CD4-positive, alpha-beta T cell treated with Interferon gamma for 1 hour (primary cell): ENCODE results near the gene IQGAP1.
"Not testable (repeated sequence)": the region's sequence is repeated elsewhere in the genome, so short reads cannot be mapped to it uniquely, and the experiment has no call there.

ENCODE experiments used
- DNase-seq: peaks from one replicate; pipeline ENCODE4 v3.0.0-alpha.2; 2020

Gene IQGAP1

DNA sequence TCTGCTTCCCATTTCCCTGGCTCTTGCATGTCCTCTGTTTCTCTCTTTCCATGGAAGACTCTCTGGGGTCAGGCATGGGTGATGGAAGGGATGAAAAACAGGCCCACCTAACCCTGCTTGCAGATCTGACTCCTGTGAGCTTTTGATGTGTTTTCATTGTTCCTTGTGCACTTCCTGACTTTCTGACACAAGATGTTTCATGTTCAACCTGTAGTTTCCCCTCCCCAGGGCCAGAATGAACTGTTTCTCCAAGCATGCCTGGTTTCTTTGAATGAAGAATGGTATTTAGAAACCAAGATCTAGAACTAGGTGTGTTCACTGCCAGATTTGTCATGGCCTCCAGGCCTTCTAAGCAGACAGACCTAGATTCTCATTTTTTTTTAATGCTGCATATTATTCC is 105.6 kb downstream of the IQGAP1 start:
- no peak for DNase-seq

DNA sequence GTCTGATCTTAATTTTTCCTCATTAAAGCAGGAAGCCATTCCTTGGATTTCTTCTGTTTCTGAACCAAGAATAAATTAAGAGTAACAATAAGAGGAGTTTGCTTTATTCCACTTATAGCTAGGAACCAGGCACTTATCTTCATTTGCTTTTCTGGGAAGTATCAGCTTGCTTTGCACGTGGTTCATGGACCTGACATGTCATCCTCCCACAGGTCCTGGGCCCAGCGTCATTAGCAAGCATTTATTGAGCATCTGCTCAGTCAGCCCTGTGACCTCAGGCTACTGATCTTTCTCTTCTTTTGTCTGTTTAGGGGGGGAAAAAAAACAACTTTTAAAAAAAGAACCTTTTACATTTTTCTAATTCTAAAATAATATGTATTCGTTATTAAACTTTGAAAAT is 107.0 kb downstream of the IQGAP1 start:
- no peak for DNase-seq

DNA sequence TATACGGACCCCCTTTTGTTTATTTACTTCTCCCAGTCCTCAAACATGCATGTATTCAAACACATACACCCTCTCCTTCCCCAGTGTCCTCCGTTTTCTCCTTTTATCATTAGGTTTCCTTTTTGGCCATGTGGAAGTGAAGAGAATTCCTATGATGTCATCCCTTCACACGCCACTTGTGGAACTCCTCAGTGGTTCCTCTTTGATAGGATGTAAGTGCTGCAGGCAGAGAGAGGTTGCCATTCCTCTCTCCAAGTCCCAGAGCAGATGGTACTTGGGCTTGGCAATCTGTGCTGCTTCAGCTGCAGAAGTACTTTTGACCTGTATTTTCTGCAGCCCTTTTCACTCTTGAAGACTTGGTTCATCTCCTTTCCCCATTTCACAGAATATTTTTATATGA is 108.7 kb downstream of the IQGAP1 start:
- DNase-seq, result no peak

DNA sequence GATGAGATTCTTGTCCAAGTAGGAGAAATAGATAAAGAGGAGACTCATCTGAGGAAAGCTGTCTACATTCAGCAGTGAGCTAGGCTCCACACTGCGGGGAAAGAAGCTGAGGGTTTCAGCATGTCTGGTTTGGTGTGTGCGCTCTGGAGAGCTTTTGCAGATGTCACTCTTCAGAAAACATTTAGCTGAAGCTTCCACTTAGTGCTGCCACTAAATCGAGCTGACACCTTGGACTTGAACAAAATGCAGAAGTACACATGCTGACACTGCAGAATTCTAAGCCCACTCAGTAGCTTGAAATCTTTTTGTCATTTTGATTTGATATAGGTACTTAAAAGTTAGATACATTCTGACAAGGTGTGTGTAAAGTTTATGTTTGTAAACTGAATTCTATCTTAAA is 109.3 kb downstream of the IQGAP1 start:
- no peak for DNase-seq

DNA sequence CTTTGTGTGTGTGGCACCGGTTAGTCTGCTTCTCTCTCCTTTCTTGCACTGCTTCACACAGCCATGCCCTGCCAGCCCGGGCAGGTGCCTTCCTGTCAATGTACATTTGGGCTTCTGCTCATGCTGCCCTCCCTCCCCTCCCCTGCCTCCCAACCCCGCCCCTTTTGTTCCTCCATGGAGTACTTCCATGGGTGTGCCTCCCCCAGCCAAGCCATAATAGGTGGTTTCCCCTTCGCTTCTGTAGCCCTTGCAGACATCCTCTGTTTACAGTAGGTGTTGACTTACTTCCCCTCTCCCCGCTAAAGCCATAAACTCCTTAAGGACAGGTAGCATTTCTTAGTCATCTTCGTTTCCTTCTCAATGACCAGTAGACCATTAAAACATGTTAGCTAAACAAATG is 109.9 kb downstream of the IQGAP1 start:
- no peak for DNase-seq

DNA sequence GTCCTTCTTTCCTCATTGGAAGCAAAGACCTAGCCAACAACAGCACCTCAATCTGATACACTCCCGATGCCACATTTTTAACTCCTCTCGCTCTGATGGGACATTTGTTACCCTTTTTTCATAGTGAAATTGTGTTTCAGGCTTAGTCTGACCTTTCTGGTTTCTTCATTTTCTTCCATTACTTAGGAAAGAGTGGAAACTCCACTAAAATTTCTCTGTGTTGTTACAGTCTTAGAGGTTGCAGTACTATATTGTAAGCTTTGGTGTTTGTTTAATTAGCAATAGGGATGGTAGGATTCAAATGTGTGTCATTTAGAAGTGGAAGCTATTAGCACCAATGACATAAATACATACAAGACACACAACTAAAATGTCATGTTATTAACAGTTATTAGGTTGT is 112.1 kb downstream of the IQGAP1 start:
- no peak for DNase-seq

DNA sequence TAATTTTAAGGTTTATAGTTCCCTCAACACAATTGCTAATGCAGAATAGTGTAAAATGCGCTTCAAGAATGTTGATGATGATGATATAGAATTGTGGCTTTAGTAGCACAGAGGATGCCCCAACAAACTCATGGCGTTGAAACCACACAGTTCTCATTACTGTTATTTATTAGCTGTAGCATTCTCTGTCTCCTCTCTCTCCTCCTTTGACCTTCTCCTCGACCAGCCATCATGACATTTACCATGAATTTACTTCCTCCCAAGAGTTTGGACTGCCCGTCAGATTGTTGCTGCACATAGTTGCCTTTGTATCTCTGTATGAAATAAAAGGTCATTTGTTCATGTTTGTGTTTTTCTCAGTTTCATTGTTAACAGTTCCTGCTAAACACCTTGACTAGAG is 113.9 kb downstream of the IQGAP1 start:
- no peak for DNase-seq

DNA sequence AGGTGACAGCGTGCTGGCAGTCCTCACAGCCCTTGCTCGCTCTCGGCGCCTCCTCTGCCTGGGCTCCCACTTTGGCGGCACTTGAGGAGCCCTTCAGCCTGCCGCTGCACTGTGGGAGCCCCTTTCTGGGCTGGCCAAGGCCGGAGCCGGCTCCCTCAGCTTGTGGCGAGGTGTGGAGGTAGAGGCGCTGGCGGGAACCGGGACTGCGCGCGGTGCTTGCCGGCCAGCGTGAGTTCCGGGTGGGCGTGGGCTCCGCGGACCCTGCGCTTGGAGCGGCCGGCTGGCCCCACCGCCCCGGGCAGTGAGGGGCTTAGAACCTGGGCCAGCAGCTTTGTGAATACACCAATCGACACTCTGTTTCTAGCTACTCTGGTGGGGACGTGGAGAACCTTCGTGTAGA is 122.7 kb downstream of the IQGAP1 start:
- DNase-seq, result not testable (repeated sequence)

DNA sequence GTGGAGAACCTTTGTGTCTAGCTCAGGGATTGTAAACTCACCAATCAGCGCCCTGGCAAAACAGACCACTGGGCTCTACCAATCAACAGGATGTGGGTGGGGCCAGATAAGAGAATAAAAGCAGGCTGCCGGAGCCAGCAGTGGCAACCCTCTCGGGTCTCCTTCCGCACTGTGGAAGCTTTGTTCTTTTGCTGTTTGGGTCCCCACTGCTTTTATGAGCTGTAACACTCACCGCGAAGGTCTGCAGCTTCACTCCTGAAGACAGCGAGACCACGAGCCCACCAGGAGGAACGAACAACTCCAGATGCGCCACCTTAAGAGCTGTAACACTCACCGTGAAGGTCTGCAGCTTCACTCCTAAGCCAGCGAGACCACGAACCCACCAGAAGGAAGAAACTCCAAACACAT is 123.2 kb downstream of the IQGAP1 start:
- DNase-seq, result peak; percentile 5

DNA sequence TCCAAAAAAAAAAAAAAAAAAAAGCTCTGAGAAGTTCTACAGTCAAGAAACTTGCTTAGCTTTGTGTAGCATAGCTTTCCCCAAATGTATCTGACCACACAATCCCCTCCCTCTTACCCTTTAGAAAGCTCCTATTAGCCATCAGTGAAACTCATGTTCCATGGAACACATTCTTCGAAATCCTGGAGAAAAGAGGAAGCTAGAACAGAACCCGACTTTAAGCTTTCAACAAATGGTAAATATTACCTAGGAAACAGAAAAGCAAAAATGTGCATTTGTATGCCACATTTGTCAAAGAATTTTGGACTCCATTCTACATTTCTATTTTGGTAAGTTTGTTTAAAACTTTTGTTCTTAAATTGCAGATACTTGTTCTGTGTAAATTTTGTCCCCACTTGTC is 124.2 kb downstream of the IQGAP1 start:
- DNase-seq, result no peak

DNA sequence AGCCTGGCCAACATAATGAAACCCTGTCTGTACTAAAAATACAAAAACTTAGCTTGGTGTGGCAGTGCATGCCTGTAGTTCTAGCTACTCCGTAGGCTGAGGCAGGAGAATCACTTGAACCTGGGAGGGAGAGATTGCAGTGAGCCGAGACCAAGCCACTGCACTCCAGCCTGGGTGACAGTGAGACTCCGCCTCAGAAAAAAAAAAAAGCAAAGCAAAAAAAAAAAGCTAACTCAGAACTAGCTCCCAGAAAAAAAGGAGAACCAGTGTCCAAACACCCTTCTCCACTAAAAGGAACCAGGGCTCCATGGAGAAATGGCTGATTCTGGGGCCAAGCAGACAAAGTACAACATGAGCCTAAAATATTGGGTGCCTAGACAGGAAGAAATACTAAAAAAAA is 124.9 kb downstream of the IQGAP1 start:
- DNase-seq, result no peak

DNA sequence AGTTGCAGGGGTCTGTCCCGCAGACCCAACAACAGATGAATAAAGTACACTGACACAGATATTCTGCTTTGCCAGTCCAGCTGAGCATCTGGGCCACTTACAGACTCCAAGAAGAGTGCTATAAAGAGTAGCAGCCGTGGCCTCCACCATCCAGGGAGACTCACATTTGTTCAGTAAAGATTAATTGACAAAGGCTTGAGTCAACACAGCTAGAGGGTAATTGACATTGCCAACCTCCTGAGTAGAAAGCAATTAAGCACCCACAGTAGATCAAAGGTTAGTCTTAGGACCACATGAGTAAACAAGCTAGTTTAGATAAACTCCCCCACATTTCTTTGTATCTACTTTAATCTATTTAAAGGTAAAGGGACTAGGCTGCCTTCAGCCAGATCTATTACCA is 125.4 kb downstream of the IQGAP1 start:
- no peak for DNase-seq

DNA sequence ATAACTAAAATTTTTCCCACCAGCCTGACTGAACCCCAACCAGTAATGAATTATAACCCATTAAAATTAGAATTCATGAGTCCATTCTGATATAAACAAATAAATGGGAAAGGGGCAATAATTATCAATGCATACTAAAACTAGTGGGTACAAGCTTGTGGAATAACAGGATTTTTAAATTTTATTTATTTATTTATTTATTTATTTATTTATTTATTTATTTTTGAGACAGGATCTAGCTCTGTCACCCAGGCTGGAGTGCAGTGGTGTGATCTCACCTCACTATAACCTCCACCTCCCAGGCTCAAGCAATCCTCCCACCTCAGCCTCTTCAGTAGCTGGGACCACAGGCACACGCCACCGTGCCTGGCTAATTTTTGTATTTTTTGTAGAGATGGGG is 125.9 kb downstream of the IQGAP1 start:
- not testable (repeated sequence) for DNase-seq

DNA sequence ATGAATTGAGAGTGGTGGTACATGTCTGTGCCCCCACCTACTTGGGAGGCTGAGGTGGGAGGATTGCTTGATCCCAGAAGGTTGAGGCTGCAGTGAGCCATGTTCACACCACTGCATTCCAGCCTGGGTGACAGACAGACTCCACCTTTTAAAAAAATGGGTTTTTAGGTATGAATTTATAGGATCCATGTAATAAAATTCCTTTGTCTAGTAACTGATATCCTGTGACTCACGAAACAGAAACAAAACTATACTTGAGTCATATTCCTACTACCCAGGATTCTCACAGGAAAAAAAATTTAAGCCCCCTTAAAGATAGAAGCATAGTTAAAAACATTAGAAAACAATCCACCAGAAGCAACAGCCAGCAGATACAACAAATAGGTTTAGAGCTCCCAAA is 131.6 kb downstream of the IQGAP1 start:
- no peak for DNase-seq

DNA sequence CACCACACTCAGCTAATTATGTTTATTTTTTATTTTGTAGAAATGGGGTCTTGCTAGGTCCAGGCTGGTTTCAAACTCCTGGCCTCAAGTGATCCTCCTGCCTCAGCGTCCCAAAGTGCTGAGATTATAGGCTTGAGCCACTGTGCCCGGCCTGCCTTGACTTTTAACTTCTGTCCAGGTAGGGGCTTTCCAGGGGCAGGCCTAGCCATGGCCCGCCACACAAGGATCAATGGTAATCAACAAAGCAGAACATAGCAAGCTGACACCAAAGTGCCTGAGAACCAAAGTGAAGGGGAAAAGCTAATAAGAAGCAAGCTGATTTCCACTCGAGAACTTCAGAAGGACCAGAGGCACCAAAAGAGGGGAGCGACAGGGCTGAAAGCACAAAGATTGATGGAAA is 132.3 kb downstream of the IQGAP1 start:
- DNase-seq, result no peak

DNA sequence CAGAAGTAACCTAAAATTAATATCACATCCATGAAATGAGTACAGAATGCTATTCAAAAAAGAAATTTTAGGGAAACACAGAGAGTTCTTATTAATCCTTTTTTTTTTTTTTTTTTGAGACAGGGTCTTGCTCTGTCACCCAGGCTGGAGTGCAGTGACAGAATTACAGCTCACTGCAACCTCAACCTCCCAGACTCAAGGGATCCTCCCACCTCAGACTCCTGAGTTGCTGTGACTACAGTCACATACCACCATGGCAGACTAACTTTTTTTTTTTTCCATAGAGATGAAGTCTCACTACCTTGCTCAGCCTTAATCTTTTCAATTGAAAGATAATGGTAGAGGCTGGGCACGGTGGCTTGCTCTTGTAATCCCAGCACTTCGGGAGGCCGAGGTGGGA is 135.3 kb downstream of the IQGAP1 start:
- no peak for DNase-seq

DNA sequence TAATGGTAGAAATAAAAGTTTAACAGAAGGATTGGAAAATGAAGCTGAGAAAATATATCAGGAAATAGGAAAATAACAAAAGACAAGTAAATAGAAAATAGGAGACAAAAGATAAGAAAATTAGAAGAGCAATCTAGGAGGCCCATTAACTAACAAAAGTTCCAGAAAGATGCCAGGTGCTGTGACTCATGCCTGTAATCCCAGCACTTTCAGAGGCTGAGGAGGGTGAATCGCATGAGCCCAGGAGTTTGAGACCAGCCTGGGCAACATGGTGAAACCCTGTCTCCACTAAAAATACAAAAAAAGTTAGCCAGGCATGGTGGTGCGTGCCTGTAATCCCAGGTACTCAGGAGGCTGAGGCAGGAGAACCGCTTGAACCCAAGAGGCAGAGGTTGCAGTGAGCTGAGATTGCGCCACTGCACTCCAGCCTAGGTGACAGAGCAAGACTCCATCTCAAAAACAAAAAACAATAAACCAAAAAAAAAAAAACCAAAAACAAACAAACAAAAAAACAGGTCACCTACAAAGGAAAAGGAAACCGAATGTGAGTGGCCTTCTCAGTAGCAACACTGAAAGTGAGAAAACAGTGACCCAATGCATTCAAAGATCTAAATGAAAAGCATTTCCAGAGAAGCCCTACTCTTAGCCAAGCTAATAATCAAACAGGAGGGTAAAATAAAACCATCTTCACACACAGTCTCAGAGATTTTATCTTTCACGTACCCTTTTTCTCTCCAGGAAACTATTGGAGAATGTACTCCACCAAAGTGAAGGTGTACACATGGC is 136.2 kb downstream of the IQGAP1 start:
- DNase-seq, result not testable (repeated sequence)

DNA sequence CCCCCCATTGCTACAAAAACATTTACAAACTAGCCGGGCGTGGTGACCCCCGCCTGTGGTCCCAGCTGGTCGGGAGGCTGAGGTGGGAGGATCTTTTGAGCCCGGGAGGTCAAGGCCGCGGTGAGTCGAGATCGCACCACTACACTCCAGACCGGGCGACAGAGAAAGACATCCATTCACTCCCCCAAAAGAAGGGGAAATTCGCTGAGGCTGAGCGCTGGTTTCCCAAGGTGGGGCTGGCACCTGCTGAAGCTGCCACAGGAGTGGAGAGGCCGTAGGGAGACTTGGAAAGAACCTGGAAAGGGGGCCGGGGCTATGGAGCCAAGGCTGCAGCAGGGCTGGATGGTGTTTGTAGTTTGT is 140.9 kb downstream of the IQGAP1 start:
- DNase-seq, result no peak

DNA sequence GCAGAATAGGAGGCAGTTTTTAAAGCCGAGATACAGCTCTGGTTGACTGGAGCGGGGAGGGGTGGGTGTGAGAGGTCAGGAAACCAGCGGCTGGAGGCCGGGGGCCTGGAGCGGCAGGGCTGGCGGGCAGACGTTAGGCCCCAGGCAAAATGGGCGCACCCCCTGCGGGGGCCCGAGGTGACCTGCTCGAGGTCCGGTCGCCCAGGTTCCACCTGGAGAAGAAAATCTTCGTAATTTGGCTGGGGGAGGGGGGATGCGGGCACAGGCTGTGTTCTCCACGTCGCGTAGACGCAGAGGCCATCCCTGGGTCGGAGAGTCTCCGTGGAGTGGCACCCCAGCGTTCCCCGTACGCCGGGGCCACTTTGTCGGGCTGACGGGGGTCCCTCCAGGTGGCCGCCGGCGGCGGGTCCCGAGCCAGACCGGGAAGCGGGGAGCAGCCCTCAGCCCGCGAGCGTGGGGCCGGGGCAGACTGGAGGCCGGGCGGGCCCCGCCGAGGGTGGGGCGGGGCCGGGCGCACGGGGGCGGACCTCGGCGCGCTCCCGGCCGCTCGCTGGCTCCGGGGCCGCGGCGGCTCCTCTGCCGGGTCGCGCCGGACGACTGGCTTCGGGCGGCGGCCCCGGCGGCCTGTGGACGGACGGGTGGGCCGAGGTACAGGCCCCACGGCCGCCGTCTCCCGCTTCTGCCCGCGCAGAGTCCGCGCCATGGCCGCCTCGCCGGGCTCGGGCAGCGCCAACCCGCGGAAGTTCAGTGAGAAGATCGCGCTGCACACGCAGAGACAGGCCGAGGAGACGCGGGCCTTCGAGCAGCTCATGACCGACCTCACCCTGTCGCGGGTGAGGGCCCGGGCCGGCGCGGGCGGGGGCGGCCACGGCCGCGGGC is 141.6 kb downstream of the IQGAP1 start, which contains the start of gene CRTC3:
Gene CRTC3 (plus strand): TSS at position 553 of the 879 bp plus-strand sequence. CDS start 149 bp downstream, at position 702.
- peak; percentile 49 for DNase-seq

DNA sequence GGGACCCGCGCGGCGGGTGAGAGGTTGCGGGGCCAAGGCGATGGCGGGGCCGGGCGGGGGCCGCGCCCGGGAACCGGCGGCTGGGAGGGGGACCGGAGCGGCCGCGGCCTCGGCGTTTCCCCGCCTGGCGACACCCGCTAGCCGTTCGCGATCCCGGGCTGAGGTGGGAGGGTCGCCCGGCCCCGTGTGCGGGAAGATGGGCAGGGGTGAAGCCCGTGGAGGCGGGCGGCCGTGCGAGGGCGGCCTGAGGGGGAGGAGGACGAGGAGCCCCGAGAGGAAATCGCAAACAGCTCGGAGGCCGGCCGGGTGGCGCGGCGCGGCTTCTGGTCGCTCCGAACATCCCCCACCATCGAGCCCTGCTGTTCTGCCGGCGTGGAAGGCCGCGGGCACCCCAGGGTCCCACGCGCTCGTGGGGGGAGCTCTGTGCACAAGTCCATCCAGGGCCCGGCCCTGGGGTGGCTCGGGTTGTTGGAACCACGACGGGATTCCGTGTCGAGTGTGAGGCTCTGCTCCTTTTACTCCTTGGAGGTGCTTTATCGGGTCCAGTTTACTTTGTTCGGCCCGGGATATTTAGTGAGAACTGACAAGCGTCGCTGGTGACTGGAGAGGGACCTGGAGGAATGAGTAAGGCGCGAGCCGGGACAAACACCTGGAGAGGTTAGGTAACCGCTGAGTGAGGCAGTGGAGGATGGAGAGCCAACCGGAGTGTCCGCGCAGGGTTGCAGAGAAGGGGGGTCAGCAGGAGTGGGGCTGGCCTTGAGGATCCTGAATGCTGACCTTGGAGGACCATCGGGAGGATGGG is 142.4 kb downstream of the IQGAP1 start:
- peak; percentile 46 for DNase-seq

DNA sequence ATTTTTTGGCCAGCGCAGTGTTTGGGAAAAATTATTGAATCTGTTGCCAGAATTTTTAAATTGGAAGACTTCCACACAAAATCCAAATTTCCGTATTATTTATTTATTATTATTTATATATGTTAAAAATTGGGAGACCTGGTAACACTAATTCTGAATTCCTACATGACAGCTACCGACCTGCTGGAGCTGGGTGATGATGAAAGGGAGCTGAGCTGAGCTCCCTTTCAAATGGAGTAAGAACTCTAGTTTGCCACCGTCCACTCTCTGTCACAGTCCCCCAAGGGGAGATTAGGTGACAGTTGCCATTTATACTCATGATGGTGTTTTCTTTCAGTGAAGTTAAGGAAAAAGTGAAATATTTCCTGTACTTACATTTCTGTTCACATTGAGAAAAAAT is 143.1 kb downstream of the IQGAP1 start:
- DNase-seq, result no peak

DNA sequence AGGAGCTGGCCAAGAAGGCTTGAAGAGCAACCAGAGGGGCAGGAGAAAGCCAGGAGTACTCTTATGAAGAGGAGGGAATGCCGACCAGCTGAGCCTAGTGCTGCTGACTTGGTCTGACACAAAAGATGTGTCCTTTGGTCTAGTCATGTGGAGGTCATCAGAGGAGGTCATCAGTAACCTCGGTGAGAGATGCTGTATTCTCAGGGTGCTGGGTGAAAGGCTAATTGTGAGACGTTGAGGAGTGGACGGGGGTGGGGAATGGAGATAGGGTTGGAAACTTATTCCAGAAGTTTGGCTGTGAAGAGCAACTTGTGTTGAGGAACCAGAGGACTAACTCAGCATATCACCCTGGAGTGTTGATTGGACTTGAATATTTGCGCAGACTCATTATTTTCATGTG is 147.2 kb downstream of the IQGAP1 start:
- no peak for DNase-seq

DNA sequence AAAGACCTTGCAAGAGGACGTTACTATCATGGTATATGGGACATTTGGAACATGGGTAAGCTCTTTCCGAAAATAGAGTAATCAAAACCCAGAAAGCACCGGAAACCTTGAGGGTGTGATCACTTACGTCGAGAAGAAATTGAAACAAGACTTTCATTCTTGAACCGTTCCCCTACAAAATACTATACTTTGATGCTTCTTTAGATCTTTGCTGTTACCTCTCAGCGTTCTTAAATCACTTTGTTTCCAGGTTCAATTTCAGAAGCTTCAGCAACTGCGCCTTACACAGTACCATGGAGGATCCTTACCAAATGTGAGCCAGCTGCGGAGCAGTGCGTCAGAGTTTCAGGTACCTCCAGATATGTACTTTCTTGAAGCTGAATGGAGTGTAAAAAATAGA is 151.7 kb downstream of the IQGAP1 start:
- DNase-seq, result peak; percentile 24
